Middle frontal gyrus (tissue), 1 donor: ENCODE data around the gene MYH7B.

Source experiments
- DNase-seq: peaks from one replicate; pipeline ENCODE4 v3.0.0-alpha.2; 2015; ENCODE audit warnings: low spot score; ENCODE audit errors: extremely low spot score

Gene MYH7B

GRCh38 chr20:34943808-34944567, 11.7 kb upstream of the MYH7B start:
- no peak for DNase-seq

DNA sequence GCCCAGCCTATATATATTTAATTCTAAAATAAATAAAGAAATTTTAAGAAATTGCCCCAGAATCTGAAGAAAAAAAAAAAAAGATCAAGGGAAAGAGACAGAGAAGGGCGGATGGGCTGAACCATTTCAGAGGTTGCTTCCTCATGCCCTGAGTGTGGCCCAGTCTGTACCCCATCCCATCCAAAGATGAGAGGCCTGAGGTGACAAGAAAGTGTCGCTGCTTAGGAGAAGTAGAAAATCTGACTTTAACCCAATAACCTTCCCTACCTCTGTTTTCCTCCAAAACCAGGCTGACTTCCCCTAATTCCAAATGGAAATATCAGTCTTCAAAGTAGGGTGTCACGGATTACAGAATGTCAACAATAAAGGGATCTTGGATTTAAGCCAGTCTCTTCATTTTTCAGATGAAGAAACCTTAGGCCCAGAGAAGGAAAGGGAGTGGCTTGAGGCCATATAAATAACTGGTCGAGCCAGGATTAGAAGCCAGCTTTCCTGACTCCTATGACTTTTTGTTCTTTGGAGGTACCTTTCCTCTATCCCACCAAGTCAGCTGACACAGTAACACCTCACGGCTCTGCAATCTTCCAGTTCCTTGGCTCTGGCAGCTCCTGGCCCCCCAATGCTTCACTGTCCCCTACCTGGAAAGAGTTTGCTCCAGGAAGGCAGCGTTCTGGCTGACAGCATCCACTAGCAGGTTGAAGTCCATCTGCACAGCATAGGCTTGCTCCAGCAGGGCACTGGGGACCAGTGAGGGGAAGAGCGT, 10.2 kb upstream of the MYH7B start:
- DNase-seq, result no peak

DNA sequence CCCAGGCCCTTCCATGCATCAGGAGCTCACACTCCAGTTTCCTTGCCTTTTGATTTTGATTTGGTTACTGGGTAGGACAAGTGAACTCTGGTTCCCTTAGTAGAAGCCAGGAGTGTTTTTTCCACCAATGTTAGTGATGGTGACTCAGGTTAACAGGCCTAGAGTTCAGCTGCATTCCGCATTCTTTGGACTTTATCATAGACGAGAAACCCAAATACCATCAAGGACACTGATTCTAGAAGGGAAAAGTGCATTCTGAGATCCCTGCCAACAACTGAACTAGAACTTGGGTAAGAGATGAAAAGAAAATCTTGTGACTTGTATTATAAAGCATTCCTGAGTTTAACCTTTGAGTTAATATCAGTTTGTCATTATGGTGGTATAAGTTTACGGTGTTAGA, 9.0 kb upstream of the MYH7B start:
- no peak for DNase-seq

DNA sequence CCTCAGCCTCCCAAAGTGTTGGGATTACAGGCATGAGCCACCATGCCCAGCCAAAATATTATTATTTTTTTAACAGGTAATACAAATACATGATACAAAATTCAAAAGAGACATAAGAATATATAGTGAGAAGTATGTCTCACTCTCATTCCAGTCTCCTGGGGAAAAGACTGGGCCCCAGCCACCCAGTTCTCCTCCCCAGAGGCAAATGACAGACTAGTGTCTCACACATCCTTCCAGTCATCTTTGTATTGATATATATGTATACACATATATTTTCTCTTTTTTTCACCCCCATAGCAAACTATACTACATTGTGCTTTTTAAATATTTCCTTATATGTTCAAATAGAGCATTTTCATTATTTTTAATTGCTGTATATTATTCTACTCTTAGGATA, 8.3 kb upstream of the MYH7B start:
- DNase-seq, result no peak

DNA sequence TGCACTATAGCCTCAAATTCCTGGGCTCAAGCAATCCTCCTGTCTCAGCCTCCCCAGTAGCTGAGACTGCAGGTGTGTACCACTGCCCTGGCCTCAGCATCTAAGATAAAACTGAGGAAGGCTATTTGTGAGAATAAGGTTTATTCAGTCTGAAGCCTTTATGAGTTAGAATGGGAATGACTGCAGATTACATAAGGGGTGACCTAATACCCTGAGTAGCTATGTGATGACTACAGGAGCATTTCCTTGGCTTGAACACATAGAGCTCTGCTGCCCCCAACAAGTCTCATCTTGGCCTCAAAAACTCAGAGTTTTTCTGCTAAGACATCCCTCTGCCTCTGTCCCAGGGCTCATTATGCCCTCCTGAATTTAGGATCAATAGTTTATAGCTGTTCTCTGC, 7.6 kb upstream of the MYH7B start:
- DNase-seq, result no peak

DNA sequence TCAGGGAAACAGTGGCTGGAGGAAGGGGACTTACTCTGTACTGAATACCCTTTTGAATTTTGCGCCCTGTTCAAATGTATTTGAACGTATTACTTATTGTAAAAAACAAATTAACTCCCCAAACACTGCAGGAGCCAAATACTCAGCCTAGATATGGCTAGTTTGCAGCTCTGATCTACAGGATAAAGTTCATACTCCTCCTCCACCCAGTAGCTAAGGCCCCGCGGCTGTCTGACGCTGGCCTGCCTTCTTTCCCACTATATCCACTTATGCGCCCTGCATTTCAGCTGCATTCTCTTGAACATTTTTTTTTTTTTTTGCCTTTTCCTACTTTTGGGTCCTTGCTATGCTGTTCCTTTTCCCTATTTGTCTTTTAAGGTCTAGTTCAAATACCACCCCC, 6.5 kb upstream of the MYH7B start:
- DNase-seq, result no peak

DNA sequence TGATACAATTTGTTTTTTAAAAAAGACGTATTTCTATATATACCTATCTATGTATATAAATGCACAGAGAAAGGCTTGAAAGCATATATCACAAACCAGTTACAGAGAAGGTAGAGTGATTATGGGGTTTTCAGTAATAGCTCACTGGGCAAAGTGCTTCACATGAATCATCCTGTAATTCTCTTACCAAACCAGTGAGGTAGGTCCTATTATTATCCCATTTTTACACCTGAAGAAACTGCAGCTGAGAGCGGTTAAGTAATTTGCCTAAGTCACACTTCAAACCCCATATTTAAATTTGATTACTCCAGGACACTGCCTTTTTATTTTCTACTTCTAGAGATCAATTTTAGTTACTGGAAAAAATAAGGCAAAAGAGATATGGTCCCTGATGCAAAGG, 4.4 kb upstream of the MYH7B start:
- DNase-seq, result no peak

DNA sequence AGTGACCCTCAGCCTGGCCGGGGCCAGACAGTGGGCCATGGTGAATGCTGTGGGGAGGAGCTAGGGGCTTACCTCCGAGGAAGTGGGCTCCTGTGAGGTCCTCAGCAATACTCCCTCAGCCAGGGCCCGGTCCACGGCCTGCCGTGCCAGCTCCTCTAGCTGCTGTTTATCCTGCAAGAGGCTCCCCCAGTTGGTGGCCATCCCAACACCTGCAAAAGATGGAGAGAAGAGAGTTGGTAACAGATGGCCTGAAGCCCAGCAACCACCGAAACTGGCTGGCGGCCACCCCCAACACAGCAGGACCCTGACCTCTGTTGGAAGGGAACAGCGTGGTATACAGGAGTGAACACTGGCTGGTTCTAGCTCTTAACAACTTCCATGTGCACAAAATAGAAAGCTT, 4.0 kb upstream of the MYH7B start:
- DNase-seq, result no peak

- DNase-seq, result no peak
Observed at GRCh38 chr20:34952671-34953070, 3.0 kb upstream of the MYH7B start.

GRCh38 chr20:34953960-34954359, 1.7 kb upstream of the MYH7B start:
- no peak for DNase-seq

DNA sequence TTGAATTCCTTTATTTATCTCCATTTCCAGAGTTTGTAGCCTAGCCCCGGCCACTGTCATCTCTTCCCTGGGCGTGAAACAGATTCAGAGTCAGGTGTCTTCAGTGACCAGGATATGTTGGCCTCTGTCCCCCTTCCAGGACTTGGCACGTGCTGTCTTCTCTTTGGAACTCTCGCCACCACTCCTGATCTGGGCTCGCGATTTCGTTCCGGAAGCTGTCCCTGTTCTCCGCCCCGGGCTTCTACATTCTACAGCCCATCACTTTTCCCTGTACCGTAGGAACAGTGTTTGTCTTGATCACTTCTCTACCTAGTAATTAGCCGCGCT, 801 bp upstream of the MYH7B start:
- DNase-seq, result no peak

DNA sequence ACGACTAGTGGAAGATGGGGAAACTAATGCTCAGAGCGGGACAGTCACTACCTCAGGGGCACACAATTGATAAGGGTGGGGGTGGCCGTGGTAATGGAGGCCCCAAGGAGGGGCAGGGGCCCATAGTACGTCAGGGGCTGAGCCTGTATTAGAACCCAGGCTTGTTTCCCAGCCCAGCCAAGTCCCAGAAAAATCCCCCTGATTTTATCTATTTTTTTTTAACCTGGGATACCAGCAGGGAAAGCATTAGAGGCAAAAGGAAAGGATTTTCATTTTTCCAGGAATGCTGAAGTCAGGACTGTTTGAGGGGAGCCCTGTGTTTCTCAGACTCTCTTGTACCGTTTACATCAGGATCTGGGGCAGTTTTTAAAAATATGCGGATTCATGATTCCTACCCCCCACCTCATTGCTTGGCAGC, 382 bp downstream of the MYH7B start:
- no peak for DNase-seq

- no peak for DNase-seq
Observed at GRCh38 chr20:34956751-34957472, 1.2 kb downstream of the MYH7B start.

GRCh38 chr20:34964486-34964885, 8.8 kb downstream of the MYH7B start:
- no peak for DNase-seq

GRCh38 chr20:34965051-34965450, 9.4 kb downstream of the MYH7B start:
- DNase-seq, result no peak

DNA sequence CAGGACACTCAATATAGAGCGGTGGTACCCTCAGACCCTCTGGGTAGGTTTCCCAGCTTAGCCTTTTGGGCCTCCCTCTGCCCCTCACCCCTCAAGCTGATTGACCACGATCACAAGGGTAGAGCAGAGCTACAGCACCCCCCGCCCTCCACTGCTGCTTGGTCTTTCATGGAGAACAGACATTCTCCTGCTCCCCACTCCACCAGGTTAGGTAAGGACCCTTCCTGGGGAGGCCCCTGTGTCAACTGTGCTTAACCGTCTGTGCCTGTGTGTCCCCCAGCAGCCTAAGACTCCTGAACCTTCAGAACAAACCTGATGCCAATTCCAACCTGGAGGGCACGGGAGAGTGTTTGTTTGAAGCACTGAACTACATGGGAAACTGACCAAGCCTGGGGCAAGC, 11.8 kb downstream of the MYH7B start:
- no peak for DNase-seq

DNA sequence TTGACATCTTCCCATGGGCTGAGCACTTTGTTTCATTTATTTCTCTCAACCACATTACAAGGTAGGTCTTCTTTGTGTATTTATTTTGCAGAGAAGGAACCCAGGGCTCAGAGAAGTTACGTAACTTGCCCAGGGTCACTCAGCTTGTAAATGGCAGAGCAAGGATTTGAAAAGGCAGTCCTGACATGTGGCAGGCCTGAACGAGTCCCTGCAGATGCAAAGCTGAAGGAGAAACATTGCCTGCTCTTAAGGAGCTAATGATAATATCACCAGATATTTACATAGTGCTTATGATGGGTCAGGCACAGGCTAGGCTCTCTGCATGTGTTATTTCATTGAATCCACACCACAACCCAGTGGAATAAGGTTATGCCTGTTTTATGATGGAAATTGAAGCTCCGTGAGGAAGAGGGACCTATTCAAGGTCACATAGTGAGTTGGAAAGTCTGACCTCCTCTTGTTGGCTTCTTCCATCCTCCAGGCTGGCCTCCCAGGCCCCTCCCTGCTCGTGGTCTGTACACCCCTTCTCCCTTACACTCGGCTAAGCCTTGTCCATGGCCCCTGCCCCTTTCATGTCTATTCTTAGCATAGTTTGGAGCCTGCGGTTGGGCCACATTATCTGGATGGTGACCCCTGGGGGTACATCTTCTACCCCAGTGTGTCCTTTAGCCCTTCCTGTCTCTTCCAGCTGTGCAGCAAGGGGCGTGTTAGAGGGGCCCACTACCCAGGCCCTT, 12.5 kb downstream of the MYH7B start:
- DNase-seq, result no peak

- peak; percentile 38 for DNase-seq
Observed at GRCh38 chr20:34970193-34970840, 14.6 kb downstream of the MYH7B start.

- DNase-seq, result no peak
Observed at GRCh38 chr20:34970846-34971560, 15.3 kb downstream of the MYH7B start.

DNA sequence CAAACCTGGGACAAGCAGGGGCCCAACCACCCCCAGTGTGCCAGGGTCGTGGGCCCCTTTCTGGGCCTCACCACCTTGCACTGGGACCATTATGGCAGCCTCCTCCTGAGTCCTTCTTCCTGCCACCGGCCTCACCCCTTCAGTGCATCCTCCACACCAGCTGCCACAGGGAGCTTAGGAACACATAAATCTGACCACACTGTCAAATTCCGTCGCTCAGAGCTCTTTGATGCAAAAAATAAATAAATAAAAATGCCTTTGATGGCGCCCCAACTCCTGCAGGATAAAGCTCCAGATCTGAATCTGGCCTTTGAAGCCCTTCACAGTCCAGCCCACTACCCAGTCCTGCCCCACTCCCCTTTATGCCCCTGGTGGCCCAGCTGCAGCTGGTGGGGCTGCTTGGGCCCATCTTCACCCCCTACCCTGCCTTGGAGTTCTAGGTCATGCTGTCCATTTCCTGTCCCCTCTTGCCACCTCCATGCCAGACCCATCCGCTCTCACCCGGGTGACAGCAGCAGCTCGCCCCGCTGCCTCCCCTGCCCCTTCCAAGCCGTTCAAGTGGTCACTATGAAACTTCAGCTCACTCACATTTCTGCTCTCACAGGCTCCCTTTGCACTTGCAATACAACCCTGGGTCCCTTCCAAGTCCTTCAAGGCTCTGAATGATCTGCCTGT, 16.0 kb downstream of the MYH7B start:
- no peak for DNase-seq
